IPS-20b (cell line): ENCODE results near the gene C5orf46.
A peak's percentile ranks its signal among the peaks of the same experiment; 100 is the strongest.
"Not testable (repeated sequence)": the region's sequence is repeated elsewhere in the genome, so short reads cannot be mapped to it uniquely, and the experiment has no call there.

Experiments
- H3K27ac ChIP-seq: one replicate; pipeline ENCODE4 v1.5.1; 2013; ENCODE audit warnings: low read length
- H3K27me3 ChIP-seq: 2 replicates; pipeline ENCODE4 v1.6.1; 2013; ENCODE audit warnings: mild to moderate bottlenecking, low read length, inconsistent platforms; ENCODE audit not compliant: insufficient read depth
- H3K36me3 ChIP-seq: 2 replicates; pipeline ENCODE4 v1.6.1; 2013; ENCODE audit warnings: low read depth, mild to moderate bottlenecking, inconsistent platforms, low read length, moderate library complexity; ENCODE audit not compliant: insufficient read depth
- H3K4me1 ChIP-seq: 2 replicates; pipeline ENCODE4 v1.6.1; 2013; ENCODE audit warnings: mild to moderate bottlenecking, control low read depth, inconsistent platforms, low read length, moderate library complexity; ENCODE audit not compliant: insufficient read depth
- H3K4me3 ChIP-seq: 2 replicates; pipeline ENCODE4 v1.5.1; 2013; ENCODE audit warnings: mild to moderate bottlenecking, low read length, inconsistent platforms
- H3K9ac ChIP-seq: 2 replicates; pipeline ENCODE4 v1.6.1; 2013; ENCODE audit warnings: low read depth, mild to moderate bottlenecking, inconsistent platforms, low read length, moderate library complexity
- H3K9me3 ChIP-seq: 2 replicates; pipeline ENCODE4 v1.6.1; 2013; ENCODE audit warnings: mild to moderate bottlenecking, low read depth, low read length, inconsistent platforms; ENCODE audit not compliant: insufficient read depth

Gene C5orf46

DNA sequence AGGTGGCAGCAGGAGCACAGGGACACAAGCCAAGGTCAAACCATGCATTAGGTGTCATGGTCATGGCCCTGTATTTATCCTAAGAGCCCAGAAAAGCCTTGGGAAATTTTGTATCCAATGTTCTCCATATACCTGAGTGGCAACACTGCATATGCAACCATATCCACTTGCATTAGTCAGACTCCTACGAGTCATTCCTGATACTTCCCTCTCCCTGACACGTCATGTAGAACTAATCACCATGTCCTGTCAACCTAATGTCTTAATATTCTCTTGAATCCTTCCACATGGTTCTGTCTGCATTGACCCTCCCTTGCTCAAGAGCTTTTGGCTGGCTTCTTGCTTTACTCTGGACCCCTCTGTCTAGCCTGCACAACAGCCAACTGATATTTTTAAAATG, 18.4 kb downstream of the C5orf46 start:
- no peaks in the 10 kb centered on the region for H3K36me3 ChIP-seq
- no peaks in the 10 kb centered on the region for H3K27me3 ChIP-seq
- H3K4me1 ChIP-seq: peaks cover 3% of the 10 kb centered on the region; the same call in 1 of the 2 replicates
- H3K27ac ChIP-seq: no peak overlapping the region
- H3K9me3 ChIP-seq: no peaks in the 10 kb centered on the region
- H3K4me3 ChIP-seq: no peak overlapping the region
- no peak overlapping the region for H3K9ac ChIP-seq

DNA sequence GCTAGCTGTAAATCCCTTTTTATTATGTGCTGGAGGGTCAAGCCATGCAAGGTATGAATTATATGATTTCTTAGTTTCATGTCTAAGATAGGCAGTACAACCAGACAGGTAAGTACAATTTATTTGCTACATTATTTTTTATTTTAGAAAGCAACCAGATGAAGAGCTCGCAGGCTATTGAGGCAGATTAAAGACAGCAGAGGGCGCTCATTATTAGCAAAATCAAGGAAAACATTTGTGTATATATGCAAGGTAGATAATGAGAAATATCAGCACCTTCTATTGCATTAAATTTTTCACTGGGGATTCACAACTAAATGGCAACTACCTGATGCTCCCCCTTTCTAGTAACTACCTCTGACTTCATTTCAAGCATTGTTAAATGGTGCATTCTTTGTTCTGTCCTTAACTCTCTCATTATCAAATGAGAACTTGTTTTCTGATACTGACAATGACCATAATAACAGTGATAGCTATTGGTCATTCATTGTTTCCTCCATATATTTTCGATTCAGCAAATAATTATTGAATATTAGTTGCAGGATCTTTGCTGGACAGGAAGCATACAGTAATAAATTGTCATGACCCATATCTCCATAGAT, 19.2 kb downstream of the C5orf46 start:
- Histone ChIP-seq H3K9ac (no peak overlapping the region), H3K27me3 (no peaks in the 10 kb centered on the region), H3K27ac (no peak overlapping the region), H3K4me3 (no peak overlapping the region), H3K9me3 (no peaks in the 10 kb centered on the region), H3K4me1 (peaks cover 7% of the 10 kb centered on the region; the same call in 1 of the 2 replicates), H3K36me3 (no peaks in the 10 kb centered on the region)

DNA sequence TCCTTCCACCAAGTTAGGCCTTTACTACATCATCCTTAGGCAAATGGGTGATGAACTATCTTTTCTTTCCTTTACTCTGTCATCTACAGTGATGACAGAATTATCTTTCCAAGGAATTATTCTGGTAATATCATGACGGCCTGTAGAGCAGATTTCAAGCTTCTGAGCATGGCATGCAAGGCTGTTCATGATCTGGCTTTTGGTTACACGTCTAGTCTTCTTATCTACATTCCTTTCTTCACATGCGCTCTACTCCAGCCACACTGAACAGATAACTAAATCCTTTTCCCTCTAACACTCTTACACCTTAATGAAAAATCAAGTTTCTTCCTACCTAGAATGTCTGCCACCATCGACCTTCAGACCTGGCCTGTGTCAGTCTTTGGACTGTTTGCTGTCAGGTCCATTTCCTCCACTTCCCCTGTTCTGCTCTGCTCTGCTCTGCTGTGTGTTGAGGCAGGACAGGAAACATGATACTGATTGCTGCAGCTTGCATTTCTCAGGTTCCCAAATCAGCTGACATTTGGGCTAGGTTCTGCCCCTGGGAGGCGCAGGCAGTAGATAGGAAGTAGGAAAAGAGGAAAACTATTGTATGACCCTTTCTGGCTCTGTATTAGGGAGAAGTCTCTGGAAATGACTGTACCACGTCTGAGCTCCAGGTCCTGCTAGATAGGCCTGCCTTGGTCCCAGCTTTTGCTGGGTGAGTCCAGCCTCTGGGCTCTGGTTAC, 23.6 kb downstream of the C5orf46 start:
- Histone ChIP-seq H3K27ac (no peak overlapping the region), H3K36me3 (no peaks in the 10 kb centered on the region), H3K4me1 (peaks cover 7% of the 10 kb centered on the region; the same call in 1 of the 2 replicates), H3K27me3 (no peaks in the 10 kb centered on the region), H3K9ac (no peak overlapping the region), H3K4me3 (no peak overlapping the region), H3K9me3 (no peaks in the 10 kb centered on the region)

DNA sequence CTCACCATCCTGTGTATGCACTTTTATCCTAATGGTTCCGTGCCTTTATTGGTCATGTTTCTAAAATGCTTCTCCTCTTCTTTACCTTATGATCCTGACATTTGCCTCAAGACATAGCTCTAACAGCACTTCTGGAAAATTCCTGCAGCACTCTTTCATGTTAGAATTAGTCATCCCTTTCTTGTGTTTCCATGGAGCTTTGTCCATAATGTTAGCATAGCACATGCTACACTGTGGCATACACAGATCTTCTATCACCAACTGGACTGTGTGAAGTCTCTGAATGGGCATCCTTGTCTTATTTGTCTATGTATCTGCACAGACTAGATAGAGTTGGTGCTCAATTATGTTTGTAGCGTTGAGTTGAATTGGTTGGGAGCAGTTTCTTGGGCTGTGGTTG, 25.9 kb downstream of the C5orf46 start:
- no peaks in the 10 kb centered on the region for H3K27me3 ChIP-seq
- no peak overlapping the region for H3K4me3 ChIP-seq
- H3K36me3 ChIP-seq: no peaks in the 10 kb centered on the region
- H3K27ac ChIP-seq: no peak overlapping the region
- no peaks in the 10 kb centered on the region for H3K9me3 ChIP-seq
- peaks cover 20% of the 10 kb centered on the region for H3K4me1 ChIP-seq
- H3K9ac ChIP-seq: no peak overlapping the region

DNA sequence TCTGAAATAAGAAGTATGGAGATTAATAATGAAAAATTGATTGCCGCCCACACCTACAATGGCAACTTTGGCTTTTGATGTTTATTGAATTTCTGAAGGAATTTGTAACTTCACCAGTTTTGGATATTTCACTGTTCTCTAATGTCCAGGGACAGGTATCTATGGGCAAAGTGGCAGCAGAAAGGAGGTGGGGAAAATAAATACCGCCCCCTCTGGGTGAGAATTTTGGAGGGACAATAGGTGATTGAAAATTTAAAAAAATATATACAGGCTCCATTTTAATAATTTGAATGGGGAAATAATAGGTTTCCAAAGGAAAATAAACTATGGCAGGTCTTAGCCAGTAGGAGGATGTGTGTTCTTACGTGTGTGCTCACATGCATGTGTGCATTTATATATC, 26.6 kb downstream of the C5orf46 start:
- no peaks in the 10 kb centered on the region for H3K27me3 ChIP-seq
- H3K36me3 ChIP-seq: no peaks in the 10 kb centered on the region
- no peak overlapping the region for H3K27ac ChIP-seq
- H3K9ac ChIP-seq: no peak overlapping the region
- no peak overlapping the region for H3K4me3 ChIP-seq
- H3K4me1 ChIP-seq: peaks cover 27% of the 10 kb centered on the region
- no peaks in the 10 kb centered on the region for H3K9me3 ChIP-seq

DNA sequence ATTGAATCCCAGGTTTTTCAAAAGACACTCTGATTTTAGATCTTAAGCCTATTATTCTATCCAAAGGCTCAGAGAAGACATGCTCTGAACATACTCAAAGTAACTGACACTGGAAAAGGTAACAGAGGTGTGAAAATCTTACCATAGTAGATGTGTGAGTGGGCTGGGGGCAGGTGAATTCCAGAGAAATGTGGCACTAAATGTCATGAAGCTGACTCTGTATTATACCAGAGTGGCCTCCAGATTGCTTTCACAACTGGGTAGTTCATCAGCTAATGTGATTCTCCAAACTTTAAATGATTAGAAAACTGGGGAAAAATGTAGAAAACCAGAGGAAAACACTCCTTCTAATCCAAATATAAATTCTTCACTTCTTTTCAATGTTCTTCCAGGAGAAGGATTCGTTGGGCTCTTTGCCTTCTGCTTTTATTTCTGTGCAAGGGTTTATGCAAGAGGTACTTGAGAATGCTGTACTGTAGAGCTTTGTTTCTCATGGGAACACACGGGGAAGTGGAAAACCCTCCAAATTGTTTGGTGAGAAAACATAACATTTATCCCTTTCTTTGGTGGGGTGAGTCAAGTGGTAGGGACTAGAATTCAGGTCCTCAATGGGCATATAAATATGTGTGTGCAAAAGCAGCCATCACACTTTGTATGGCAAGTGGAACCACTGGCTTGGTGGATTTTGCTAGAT, 28.1 kb downstream of the C5orf46 start, which contains the start of gene SCGB3A2:
Gene SCGB3A2, plus strand, starts transcription at position 646 of the 694 bp plus-strand sequence. CDS start 93 bp downstream, outside the sequence.
- H3K9ac ChIP-seq: no peak within 1 kb of the TSS
- no peak within 1 kb of the TSS for H3K27ac ChIP-seq
- no peak within 1 kb of the TSS for H3K4me3 ChIP-seq
- no peaks in the 10 kb centered on the region for H3K9me3 ChIP-seq
- no peaks in the 10 kb centered on the region for H3K36me3 ChIP-seq
- peaks cover 31% of the 10 kb centered on the region for H3K4me1 ChIP-seq
- no peaks in the 10 kb centered on the region for H3K27me3 ChIP-seq

DNA sequence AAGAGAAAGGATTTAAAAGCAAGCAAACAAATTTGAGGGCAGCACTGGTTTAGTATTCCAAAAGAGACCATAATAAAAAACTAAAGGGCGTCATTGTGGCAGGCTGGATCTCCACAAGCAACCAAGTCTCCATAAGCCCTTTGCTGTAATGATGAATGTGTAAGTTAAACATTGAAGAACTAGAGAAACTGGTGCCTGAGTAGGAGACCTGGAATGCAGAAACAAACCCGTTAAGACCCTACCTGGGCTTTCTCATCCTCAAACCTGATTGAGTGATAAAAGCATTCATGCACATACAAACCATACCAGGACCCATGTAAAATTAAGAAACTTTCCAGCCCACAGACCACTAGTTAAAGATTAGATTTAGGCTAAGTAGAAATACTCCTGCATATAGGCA, 29.7 kb downstream of the C5orf46 start:
- Histone ChIP-seq H3K9ac (no peak overlapping the region; the same call in 1 of the 2 replicates), H3K27ac (no peak overlapping the region), H3K27me3 (no peaks in the 10 kb centered on the region), H3K9me3 (no peaks in the 10 kb centered on the region), H3K4me1 (peaks cover 25% of the 10 kb centered on the region), H3K4me3 (no peak overlapping the region), H3K36me3 (peaks cover 3% of the 10 kb centered on the region; the same call in 1 of the 2 replicates)

DNA sequence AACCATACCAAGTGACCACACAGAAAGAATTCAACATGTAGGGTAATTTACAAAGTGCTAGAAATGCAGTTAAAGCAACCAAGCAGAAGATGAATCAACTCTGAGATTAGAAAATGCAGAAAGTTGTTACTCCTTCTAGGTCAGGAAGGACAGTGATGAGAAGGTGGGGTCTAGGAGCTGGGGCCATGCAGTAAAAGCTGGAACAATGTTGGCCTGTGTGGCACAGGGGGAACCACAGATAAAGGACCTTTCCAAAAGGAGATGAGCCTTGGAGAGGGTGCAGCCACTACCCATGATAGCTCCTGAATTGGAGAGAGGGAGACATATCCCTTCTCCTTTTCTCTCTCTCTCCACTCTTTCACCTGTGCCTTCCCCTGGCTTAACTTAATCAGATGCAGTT, 30.2 kb downstream of the C5orf46 start:
- no peaks in the 10 kb centered on the region for H3K9me3 ChIP-seq
- H3K27ac ChIP-seq: peak overlapping the region; percentile 29
- peaks cover 6% of the 10 kb centered on the region; the same call in 1 of the 2 replicates for H3K36me3 ChIP-seq
- no peaks in the 10 kb centered on the region for H3K27me3 ChIP-seq
- peaks cover 25% of the 10 kb centered on the region for H3K4me1 ChIP-seq
- no peak overlapping the region for H3K4me3 ChIP-seq
- peak overlapping the region; percentile 68; the same call in 1 of the 2 replicates for H3K9ac ChIP-seq

DNA sequence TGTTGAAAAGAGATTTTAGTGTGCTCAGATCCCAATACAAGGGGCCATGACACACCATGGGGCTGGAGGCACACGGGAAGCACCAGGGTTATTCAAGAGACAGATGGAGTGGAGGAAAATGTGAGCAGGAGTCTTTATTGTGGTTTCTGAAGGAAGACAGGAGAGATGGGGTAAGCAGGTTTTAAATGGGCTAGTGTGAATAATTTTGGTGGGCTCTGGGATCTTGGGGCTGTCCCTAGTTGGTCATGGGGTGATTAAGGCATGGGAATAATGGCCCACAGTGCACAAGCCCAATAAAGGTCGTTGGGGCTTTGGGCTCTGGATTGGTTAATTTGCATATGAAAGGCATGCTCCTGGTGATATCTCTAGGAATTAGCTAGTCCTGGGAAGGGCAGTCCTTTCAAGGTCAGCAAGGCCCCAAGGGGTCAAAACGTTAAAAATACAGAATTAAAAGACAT, 31.4 kb downstream of the C5orf46 start:
- Histone ChIP-seq H3K4me1 (peaks cover 25% of the 10 kb centered on the region), H3K9me3 (no peaks in the 10 kb centered on the region), H3K27me3 (no peaks in the 10 kb centered on the region), H3K9ac (peak overlapping the region; percentile 68), H3K27ac (peak overlapping the region; percentile 29), H3K4me3 (peak overlapping the region; percentile 55), H3K36me3 (peaks cover 6% of the 10 kb centered on the region; the same call in 1 of the 2 replicates)

DNA sequence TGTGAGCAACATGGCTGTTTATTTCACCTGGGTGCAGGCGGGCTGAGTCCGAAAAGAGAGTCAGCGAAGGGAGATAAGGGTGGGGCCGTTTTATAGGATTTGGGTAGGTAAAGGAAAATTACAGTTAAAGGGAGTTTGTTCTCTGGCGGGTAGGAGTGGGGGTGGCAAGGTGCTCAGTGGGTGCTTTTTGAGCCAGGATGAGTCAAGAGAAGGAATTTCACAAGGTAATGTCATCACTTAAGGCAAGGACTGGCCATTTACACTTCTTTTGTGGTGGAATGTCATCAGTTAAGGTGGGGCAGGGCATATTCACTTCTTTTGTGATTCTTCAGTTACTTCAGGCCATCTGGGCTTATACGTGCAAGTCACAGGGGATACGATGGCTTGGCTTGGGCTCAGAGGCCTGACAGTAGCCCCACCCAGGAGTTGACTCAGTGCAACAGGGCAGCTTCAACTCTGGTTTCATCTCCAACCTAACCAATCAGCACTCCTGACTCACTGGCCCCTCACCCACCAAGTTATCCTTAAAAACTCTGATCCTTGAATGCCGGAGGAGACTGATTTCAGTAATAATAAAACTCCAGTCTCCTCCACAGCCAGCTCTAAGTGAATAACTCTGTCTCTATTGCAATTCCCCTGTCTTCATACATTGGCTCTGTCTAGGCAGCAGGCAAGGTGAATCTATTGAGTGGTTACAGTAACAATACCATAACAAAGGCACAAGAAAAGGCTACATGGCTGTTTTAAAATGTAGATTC, 32.0 kb downstream of the C5orf46 start:
- not testable (repeated sequence) for H3K9me3 ChIP-seq, H3K36me3 ChIP-seq, H3K27me3 ChIP-seq
- H3K4me3 ChIP-seq: peak overlapping the region; percentile 55
- peak overlapping the region; percentile 29 for H3K27ac ChIP-seq
- H3K4me1 ChIP-seq: peaks cover 28% of the 10 kb centered on the region
- peak overlapping the region; percentile 93 for H3K9ac ChIP-seq

DNA sequence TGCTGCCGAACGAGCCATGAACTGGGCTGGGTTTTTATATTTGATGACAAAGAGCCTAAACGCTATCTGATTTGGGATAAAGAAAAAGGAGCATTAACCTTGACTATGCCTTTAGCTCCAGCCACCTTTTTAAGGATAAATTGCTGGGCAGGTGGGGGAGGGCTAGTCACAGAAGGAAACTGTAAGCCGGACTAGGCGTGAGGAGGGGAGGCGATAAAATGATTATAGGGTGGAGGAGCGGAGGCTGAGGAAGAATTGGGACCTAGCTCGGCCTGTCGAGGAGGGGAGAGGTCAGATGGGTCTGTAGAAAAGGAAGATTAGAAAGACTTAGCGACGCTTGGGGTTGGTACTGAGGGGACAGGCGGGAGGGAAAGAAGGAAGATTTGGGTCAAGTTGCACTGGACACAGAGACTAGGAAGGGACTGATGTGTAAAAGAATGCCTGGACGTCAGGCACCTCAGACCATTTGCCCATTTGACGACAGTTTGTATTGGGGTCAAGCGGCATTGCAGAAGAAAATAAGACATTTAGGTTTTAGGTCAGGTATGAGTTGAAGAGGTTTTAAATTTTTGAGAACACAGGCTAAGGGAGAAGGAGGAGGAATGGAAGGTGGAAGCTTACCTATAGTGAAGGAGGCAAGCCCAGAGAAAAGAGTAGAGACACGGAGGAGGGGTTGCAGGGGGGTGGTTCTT, 33.4 kb downstream of the C5orf46 start:
- H3K9me3 ChIP-seq, H3K36me3 ChIP-seq, H3K27me3 ChIP-seq: not testable (repeated sequence)
- Histone ChIP-seq H3K4me3 (peak overlapping the region; percentile 55), H3K4me1 (peaks cover 33% of the 10 kb centered on the region), H3K27ac (peak overlapping the region; percentile 35), H3K9ac (peak overlapping the region; percentile 93)
